Heart left ventricle (tissue), 16 donors: ENCODE measurements around the gene TAS2R43. TPM values are rescaled to one million over a fixed set of nuclear protein-coding genes. Genes with fewer than 3 reads are reported as not detected.
"Not testable (repeated sequence)": the region's sequence is repeated elsewhere in the genome, so short reads cannot be mapped to it uniquely, and the experiment has no call there.

Experiments used
- ATAC-seq, 4 donors: fragments of 200-7000 bp; cut with Tn5 transposase; one replicate each; pipeline ENCODE4 v1.9.1; 2020 to 2022; ENCODE audit warnings: moderate library complexity in 4 of 4, mild to moderate bottlenecking in 3 of 4, moderate number of reproducible peaks in 1 of 4
- DNase-seq, 5 donors: peaks; one replicate each; pipeline ENCODE4 v3.0.0-alpha.2; 2020
- H3K27ac ChIP-seq, 12 donors: fragments of 200-600 bp; sonication (generic) in 4 of 12; one replicate each; pipeline versions ENCODE4 v1.5.0 to v1.8.0; 2016 to 2022; ENCODE audit warnings: mild to moderate bottlenecking in 2 of 12
- H3K27me3 ChIP-seq, 9 donors: fragments of 200-600 bp; sonication (generic) in 2 of 9; one replicate each; pipeline versions ENCODE4 v1.5.1 to v1.8.0; 2016 to 2022; ENCODE audit warnings: mild to moderate bottlenecking in 3 of 9
- H3K36me3 ChIP-seq, 9 donors: fragments of 200-600 bp; sonication (generic) in 2 of 9; one replicate each; pipeline versions ENCODE4 v1.5.0 to v1.8.0; 2018 to 2022; ENCODE audit warnings: mild to moderate bottlenecking in 2 of 9
- H3K4me1 ChIP-seq, 12 donors: fragments of 200-600 bp; sonication (generic) in 4 of 12; one replicate each; pipeline versions ENCODE4 v1.5.0 to v1.8.0; 2016 to 2022; ENCODE audit warnings: mild to moderate bottlenecking in 3 of 12
- H3K4me3 ChIP-seq, 12 donors: fragments of 200-600 bp; sonication (generic) in 4 of 12; one replicate each; pipeline versions ENCODE4 v1.5.0 to v1.8.0; 2017 to 2022; ENCODE audit warnings: mild to moderate bottlenecking in 9 of 12, moderate library complexity in 4 of 12
- H3K9me3 ChIP-seq, 12 donors: fragments of 200-600 bp; sonication (generic) in 4 of 12; one replicate each; pipeline versions ENCODE4 v1.5.0 to v1.8.0; 2016 to 2022; ENCODE audit warnings: mild to moderate bottlenecking in 1 of 12
- POLR2A ChIP-seq, 2 donors: fragments of 450-650 bp; IDR thresholded peaks; one replicate each; pipeline ENCODE4 v1.6.1; 2017; ENCODE audit warnings: antibody characterized with exemption in 2 of 2, mild to moderate bottlenecking in 2 of 2, moderate library complexity in 2 of 2
- WGBS, 4 donors: extraction: QIAGEN DNeasy Blood & Tissue Kit in 2 of 4; methylation state at CpG; one replicate each; pipeline versions ENCODE4 v1.1.5 to v1.1.7; 2013 to 2018; 5-methylcytosine and 5-hydroxymethylcytosine counted together
- intact Hi-C, 10 donors: fragments of 100-400 bp; cut with DNase I; formaldehyde crosslinking; loops; one replicate each; pipeline versions ENCODE4 v1.11.1 to v1.14.2; 2022
- polyA plus RNA-seq, 2 donors: library from polyadenylated mRNA; stranded (reverse); fragments of 200-250 nt; gene quantifications; one replicate each; pipeline ENCODE4 v1.2.3, GENCODE V29; 2013
- total RNA-seq, 9 donors: library from RNA; depleted of rRNA in 2 of 9; stranded (reverse); fragments of >200 nt in 2 of 9; fragmentation: NEBNext Ultra II Directional in 3 of 9; extraction: Animal tissue kit (Norgen Biotek cat#: 25700) in 3 of 9; gene quantifications; one replicate each; pipeline versions ENCODE4 v1.1.0 to v1.2.4, GENCODE V29; 2016 to 2023
- TF ChIP-seq, protein P1 (sequence below), 12 donors: fragments of 200-600 bp; sonication (generic) in 4 of 12; IDR thresholded peaks; one replicate each; pipeline versions ENCODE4 v1.5.0 to v1.8.0; 2018 to 2022; ENCODE audit warnings: antibody characterized with exemption in 12 of 12, mild to moderate bottlenecking in 5 of 12
- donor health status: ischemic (EF 13 %, LVEDD 7.1; RV severe dilation, severe dysfunction).
- donor health status: healthy with polysubstance abuse.
- donor health status: DM: no; HTN: yes; CAD: no.
- donor health status: DM: no; HTN: no; CAD: no.
- donor health status: ischemic (EF 25% LVEDD 6.9; RV normal size, moderate dysfunction).
- donor health status: ischemic (EF 25% LVEDD 5.7; RV mildly dilated, moderate dysfunction).
- donor health status: healthy.
- donor health status: DM: yes; HTN: yes; CAD: no.
- donor health status: ischemic (EF 35%, LVEDD 5.7; RV mildly dilated, moderate dysfunction).
- donor health status: nonischemic (EF 11% LVEDD 7.7; RV severe dilation, severe dysfunction).
- donor health status: DM: yes; HTN: yes; CAD: no.
- donor health status: PGD.
- donor health status: ischemic (EF 29% LVEDD 5.4; RV normal size, mild dysfunction).
- donor health status: nonischemic (EF 23%, LVEDD 6.1; RV moderate dilation, normal function).

The TAS2R43 gene
- total and polyA plus RNA-seq, 11 donors = 0.37 to 0.88 TPM; not detected in 9

DNA sequence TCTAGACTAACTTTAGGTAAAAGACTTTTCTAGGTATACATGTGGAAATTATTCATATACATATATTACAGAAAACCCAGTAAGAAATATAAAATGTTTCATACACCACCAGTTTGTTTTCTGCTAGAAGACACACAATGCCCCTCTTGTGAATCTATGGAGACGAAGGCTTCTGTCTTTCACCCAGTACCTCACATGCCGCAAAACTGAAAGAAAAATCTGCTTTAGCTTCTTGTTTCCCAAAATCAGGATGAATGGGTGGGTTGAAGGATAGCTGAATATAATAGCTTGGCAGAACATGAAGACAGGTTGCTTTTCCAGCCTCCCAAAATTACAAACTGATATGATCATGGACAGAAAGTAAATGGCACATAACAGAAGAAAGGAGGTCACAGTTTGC, 41.0 kb upstream of the TAS2R43 start:
- Histone ChIP-seq H3K9me3 (no peaks in the 10 kb centered on the region), H3K4me1 (peaks cover 0 to 28% (median 10%) of the 10 kb centered on the region in 12 donors), H3K4me3 (no peak overlapping the region), H3K36me3 (no peaks in the 10 kb centered on the region), H3K27ac (no peak overlapping the region), H3K27me3 (no peaks in the 10 kb centered on the region)
- 93 to 96% (median 94%) methylated on average over 2 of the region's 2 CpGs for WGBS, 4 donors
- no peak for DNase-seq
- no peak for ATAC-seq
- intact Hi-C loops = no loop called here
- TF ChIP-seq, protein P1, sequence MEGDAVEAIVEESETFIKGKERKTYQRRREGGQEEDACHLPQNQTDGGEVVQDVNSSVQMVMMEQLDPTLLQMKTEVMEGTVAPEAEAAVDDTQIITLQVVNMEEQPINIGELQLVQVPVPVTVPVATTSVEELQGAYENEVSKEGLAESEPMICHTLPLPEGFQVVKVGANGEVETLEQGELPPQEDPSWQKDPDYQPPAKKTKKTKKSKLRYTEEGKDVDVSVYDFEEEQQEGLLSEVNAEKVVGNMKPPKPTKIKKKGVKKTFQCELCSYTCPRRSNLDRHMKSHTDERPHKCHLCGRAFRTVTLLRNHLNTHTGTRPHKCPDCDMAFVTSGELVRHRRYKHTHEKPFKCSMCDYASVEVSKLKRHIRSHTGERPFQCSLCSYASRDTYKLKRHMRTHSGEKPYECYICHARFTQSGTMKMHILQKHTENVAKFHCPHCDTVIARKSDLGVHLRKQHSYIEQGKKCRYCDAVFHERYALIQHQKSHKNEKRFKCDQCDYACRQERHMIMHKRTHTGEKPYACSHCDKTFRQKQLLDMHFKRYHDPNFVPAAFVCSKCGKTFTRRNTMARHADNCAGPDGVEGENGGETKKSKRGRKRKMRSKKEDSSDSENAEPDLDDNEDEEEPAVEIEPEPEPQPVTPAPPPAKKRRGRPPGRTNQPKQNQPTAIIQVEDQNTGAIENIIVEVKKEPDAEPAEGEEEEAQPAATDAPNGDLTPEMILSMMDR (IDR thresholded peaks at IDR 0.05) = no peak
- TF ChIP-seq POLR2A (IDR thresholded peaks at IDR 0.05) = no peak

DNA sequence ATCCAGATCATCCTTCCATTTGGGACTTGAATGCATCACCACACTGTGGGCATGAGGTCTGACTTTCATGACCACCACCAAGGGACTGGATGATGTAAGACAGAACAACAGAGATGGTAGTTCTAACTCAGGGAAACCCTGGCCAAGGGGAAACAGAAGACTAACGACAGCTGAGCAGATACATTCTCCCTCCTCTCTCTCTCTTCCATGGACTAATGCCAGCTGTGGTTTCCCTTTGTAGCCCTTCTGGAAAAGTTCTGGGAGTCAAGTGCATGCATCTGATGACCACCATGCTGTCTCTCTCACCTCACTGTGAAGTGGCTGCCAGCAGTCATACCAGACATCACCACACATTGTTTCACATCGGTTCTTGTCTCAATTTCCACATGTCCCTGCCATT, 38.9 kb upstream of the TAS2R43 start:
- intact Hi-C loops = no loop called here

DNA sequence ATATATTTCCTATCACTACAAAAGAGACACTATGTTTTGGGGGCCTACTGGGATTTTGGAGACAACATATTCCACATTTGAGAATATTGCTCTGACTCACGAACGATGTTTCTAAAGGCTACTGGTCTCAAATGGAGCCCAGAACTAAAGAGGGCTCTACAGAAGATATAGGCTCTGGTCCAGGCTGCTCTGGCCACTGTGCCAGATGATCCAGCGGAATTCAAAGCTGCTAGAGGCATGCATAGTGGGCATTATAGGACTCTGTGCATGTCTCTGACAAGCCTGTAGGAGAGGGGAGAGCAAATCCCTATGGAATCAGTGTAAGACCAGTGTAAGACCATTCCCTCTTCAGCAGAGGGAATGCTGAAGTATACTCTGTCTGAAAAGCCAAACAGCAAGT, 38.3 kb upstream of the TAS2R43 start:
- Histone ChIP-seq H3K9me3 (no peaks in the 10 kb centered on the region), H3K27ac (no peak overlapping the region), H3K4me3 (no peak overlapping the region), H3K36me3 (no peaks in the 10 kb centered on the region), H3K27me3 (no peaks in the 10 kb centered on the region), H3K4me1 (peaks cover 0 to 28% (median 10%) of the 10 kb centered on the region in 12 donors)
- intact Hi-C loops = no loop called here
- ATAC-seq = peak in 3 of 4 donors; percentile 57 to 64 (median 57)
- no peak for DNase-seq
- TF ChIP-seq, protein P1 (IDR thresholded peaks at IDR 0.05) = no peak
- no peak for TF ChIP-seq POLR2A (IDR thresholded peaks at IDR 0.05)
- WGBS, 4 donors = 59 to 76% (median 62%) methylated on average over 3 of the region's 3 CpGs

More for the DNA sequence above, 38.9 kb upstream of the TAS2R43 start:
- peaks cover 0 to 28% (median 10%) of the 10 kb centered on the region in 12 donors for H3K4me1 ChIP-seq
- peak in 1 of 5 donors; percentile 14 for DNase-seq
- H3K9me3 ChIP-seq = no peaks in the 10 kb centered on the region
- H3K36me3 ChIP-seq = no peaks in the 10 kb centered on the region
- no peak overlapping the region for H3K27ac ChIP-seq
- peak in 3 of 4 donors; percentile 45 to 66 (median 60) for ATAC-seq
- 0 to 52% (median 34%) methylated on average over 2 of the region's 2 CpGs for WGBS, 4 donors
- no peak overlapping the region for H3K4me3 ChIP-seq
- TF ChIP-seq, protein P1 (IDR thresholded peaks at IDR 0.05) = no peak
- no peak for TF ChIP-seq POLR2A (IDR thresholded peaks at IDR 0.05)
- no peaks in the 10 kb centered on the region for H3K27me3 ChIP-seq

DNA sequence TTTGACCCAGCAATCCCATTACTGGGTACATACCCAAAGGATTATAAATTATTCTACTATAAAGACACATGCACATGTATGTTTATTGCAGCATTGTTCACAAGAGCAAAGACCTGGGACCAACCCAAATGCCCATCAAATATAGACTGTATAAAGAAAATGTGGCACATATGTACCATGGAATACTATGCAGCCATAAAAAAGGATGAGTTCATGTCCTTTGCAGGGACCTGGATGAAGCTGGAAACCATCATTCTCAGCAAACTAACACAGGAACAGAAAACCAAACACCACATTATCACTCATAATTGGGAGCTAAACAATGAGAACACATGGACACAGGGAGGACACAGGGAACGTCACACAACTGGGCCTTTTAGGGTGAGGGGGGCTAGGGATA, 22.0 kb upstream of the TAS2R43 start:
- DNase-seq, ATAC-seq, H3K4me1 ChIP-seq, intact Hi-C loops, H3K27me3 ChIP-seq, H3K4me3 ChIP-seq, H3K36me3 ChIP-seq, H3K27ac ChIP-seq: not testable (repeated sequence)
- H3K9me3 ChIP-seq = peaks cover 0 to 74% (median 3%) of the 10 kb centered on the region in 12 donors
- 93 to 100% (median 98%) methylated on average over 1 of the region's 1 CpG for WGBS, 4 donors

DNA sequence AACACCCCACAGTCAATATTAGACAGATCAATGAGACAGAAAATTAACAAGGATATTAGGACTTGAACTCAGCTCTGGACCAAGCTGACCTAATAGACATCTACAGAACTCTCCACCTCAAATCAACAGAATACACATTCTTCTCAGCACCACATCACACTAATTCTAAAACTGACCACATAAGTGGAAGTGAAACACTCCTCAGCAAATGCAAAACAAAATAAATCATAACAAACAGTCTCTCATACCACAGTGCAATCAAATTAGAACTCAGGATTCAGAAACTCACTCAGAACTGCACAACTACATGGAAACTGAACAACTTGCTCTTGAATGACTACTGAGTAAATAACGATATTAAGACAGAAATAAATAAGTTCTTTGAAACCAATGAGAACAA, 19.1 kb upstream of the TAS2R43 start:
- ATAC-seq, intact Hi-C loops, H3K4me3 ChIP-seq, DNase-seq, H3K27ac ChIP-seq, H3K36me3 ChIP-seq, H3K4me1 ChIP-seq, H3K27me3 ChIP-seq: not testable (repeated sequence)
- WGBS, 4 donors = 95 to 99% (median 98%) methylated on average over 1 of the region's 1 CpG
- peaks cover 0 to 52% (median 3%) of the 10 kb centered on the region in 12 donors for H3K9me3 ChIP-seq
